Forelimb muscle (tissue), 1 donor: ENCODE data around the gene HIP1R. TPM values are rescaled to one million over a fixed set of nuclear protein-coding genes. Genes with fewer than 3 reads are reported as not detected.

Experiments
- DNase-seq: peaks from one replicate; pipeline ENCODE4 v3.0.0-alpha.2; 2013; ENCODE audit warnings: low read depth
- polyA plus RNA-seq: library from polyadenylated mRNA; unstranded; fragments of 120-200 nt; gene quantifications from one replicate; pipeline ENCODE4 v1.2.1, GENCODE V29; 2013; ENCODE audit not compliant: insufficient read length

The HIP1R gene
- polyA plus RNA-seq, 1 donor, result 7.1 TPM

DNA sequence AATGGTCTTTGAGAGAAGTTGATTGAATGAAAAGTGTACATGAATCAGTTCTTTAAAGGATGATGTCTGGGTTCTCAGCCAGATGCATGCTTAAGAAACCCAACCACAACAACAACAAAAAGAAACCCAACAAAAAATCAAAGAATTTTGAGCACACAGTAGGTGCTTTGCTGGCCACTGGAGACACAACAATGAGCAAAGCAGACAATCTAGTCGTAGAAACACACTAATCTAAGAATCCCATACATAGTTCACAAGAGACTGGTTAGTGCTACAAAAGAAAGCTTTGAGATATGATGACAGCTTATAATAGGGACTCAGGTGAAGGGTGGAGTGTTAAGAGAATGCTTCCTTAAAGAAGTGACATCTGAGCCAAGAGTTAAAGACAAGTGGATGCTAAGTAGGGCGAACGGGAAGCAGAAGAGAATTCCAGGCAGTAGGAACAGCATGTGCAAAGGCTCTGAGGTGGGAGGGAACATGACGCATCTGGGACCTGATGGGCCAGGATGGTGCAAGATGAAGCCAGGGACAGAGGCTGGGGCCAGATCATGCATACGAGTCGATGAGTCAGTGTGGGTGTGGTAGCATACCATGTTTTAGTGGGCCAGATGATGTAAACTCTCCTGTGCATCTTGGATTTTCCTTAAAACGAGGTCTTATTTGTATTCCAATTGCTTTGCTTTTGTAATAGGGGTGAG lies 4.6 kb upstream of the HIP1R start:
- DNase-seq, result no peak

DNA sequence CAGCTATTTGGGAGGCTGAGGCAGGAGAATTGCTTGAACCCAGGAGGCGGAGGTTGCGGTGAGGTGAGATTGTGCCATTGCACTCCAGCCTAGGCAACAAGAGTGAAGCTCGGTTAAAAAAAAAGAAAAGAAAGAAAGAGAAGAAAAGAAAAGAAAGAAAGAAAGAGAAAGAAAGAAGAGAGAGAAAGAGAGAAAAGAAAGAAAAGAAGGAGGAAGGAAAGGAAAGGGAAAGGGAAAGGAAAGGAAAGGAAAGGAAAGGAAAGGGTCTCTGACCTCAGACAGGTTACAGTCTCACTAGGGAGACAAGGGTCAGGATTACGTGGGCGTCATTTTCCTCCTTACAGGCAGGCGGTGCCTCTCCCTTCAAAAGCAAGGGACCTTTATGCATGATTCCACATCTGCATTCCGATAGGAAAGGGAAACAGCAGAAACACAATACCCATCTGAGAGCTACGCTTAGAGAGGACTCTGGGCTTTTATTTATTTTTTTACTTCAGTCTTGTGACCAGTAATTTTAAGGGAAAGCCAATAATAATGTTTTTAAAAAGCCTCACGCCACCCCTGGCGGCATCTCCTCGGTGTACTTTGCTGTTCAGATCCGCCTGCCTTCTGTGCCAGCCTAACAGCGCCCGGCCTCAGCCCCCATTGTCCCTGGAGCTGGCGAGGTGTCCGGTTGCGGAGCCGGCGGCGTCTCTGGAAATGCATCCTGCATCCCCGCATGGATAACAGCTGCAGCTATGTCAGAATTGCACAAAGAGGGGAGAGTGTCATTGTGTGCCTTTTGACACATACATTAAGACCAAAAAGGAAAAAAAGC lies 945 bp upstream of the HIP1R start:
- DNase-seq, result no peak

DNA sequence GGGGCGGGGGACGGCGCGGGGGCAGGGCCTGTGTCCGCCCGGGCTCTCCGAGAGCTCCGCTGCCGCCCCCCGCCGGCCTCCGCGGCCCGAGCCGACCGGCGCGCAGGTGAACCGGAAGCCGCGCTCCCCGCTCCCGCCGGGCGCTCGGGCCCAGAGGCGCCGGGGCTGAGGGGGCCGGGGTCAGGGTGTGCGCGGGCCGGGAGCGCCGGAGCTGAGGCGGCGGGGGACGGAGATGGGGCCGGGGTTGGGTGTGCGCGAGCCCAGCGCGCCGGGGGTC lies 431 bp downstream of the HIP1R start:
- DNase-seq, result no peak

DNA sequence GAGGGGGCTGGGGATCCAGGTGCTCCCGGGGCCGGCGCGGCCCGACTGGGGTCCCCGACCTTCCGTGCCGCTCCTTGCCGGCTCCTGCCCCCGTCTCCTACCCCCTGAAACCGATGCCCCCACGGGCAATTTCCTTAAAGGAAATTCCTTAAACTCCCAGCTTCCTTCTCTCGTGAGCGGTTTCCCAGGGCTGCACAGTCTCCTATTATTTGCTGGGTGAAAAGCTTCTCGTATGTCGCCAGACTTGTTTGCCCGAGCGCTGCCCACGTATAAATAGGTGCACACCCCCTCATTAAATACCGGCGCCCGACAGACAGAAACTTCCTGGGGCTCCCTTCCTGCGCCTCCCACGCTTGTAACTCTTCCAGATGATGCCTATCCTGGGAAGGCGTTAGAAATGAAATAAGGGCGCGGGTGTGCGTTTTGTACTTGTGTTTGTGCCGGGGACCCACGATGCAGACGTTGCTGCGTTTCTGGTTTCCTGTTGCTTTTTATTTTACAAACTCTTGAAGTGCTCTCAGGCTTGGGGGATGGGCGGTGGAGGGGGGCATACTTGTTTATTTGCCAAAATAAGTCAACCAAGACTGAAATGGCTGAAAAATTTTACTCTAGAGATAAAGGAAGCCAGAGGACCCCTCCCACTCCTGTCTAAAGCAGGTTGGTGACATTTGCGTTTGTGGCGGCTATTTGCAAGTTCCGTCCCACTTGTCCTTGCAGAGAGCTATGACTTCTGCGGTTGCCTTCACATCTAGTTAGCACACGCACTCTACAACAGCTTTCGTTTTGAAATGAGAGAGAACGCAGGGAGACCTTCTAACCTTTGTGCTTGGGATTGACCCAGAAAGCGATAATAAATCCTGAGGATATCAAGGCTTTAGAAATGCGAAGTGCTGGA lies 1.0 kb downstream of the HIP1R start:
- no peak for DNase-seq

DNA sequence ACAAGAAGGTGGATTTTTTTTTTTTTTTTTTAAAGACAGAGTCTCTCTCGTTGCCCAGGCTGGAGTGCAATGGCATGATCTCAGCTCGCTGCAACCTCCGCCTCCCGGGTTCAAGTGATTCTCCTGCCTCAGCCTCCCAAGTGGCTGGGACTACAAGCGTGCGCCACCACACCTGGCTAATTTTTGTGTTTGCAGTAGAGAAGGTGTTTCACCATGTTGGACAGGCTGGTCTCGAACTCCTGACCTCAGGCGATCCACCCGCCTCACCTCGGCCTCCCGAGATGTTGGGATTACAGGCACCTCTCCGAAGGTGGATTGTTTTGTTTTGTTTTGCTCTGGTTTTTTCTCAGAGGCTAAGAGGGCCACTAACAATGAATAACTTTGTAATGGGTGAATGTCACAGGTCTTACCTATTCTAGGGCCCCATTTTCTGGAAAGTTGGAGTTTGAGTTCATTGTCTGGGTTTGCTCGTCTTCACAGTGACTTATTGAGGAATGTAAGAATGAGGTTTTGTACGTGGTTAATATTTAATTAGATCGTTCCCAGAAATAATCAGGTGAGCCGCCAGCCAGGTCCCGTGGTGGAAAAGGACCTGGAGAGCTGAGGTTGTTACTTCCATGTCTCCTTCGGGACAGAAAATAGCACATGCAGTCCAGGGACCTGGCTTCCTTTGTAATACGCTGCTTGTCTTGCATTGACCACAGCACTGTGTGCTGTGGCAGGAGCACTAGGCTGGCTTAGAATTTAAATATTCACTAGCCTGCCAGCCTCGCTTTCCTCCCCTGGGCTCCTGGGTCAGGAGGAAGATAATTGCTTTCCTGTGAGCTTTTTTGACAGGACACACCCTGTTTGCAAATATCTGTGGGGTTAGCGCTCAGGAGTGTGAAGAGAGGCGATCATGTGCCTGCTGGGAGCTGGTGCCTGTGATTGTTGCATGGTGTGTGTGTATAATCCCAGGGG lies 2.3 kb downstream of the HIP1R start:
- DNase-seq, result no peak

DNA sequence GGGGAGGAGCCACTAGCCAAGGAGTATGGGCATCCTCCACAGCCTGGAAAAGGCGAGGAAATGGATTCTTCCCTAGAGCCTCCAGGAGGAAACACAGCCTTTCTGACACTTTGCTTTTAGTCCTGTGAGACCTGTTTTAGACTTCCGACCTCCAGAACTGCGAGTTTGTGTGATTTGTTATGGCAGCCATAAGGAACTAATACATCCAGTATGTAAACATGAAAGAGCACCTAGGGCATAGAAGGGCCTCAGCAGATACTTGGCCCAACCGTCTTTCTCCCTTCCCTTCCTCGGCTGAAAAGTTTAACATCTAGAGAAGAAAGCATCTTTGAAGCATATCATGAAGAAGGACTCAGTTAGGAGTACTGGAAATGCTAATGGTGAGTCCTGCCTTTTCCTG lies 3.6 kb downstream of the HIP1R start:
- no peak for DNase-seq

DNA sequence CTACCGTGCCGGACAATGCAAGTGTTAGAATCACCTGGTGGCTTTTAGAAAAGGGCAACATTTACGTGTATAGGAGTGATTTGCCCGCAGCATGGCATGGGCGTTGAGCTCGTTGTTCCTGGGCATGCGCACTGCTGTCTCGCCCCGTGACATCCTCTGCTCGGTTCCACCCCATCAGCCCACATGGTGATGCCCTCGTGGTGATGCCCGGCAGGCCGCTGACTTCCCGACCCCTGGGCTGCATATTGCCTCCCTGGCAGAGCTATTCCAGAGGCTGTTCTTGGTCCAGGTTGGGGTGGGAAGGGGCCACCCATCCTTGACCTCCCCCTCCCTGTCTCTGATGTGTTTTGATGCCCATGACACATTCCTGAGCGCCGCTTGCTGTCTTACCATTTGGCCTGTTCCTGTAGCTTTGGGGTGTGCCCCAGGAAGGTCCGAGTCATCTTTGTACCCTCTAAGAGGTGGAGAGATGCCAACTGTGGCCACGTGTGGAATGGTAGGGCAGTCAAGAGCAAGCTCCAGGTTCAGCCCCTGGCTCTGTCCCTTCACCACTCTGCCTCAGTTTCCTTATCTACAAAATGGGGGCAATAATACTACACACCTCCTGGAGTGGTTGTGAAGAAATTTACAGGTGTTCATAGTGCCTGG lies 4.8 kb downstream of the HIP1R start:
- no peak for DNase-seq

DNA sequence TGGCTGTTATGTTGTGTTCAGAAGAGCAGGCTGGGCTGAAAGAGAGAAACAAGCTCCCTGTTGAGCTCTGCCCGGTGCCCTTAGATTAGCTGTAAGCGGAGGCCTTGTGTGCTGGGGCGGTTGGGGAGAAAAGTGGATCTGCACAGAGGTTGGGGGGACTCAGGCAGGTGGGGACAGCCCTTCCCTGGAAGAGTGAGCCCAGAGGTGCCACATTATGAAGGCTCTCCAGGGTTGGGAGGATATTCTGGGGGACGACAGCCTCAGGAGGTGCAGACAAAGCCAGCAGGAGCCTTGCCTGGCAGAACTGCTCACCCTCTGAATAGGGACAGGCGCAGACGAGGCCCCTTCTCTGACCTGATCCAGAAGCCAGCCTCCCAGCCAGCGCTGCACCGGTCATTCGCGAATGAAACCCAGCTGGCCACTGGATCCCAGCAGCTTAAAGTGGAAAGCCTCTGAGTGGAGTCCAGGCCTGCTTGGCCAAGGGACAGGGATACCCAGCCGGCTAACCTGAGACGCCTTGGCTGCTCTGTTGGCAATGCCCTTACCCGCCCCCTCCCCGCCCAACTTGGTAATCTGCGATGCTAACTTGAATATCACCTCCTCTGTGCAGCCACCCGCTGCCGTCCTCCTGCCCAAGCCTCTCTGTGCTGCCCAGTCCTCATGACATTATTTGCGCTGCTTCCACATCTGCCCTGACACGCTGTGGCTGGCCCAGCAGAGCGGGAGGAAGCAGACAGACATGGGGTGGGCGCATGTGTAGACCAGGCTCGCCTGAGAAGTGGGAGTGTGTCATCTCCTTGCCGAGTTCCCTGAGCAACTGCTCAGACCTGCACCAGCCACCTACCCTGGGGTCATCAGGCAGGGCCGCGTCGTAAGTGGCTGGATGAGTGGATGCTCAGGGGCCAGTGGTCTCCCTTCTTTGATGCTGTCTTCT lies 5.6 kb downstream of the HIP1R start:
- no peak for DNase-seq

DNA sequence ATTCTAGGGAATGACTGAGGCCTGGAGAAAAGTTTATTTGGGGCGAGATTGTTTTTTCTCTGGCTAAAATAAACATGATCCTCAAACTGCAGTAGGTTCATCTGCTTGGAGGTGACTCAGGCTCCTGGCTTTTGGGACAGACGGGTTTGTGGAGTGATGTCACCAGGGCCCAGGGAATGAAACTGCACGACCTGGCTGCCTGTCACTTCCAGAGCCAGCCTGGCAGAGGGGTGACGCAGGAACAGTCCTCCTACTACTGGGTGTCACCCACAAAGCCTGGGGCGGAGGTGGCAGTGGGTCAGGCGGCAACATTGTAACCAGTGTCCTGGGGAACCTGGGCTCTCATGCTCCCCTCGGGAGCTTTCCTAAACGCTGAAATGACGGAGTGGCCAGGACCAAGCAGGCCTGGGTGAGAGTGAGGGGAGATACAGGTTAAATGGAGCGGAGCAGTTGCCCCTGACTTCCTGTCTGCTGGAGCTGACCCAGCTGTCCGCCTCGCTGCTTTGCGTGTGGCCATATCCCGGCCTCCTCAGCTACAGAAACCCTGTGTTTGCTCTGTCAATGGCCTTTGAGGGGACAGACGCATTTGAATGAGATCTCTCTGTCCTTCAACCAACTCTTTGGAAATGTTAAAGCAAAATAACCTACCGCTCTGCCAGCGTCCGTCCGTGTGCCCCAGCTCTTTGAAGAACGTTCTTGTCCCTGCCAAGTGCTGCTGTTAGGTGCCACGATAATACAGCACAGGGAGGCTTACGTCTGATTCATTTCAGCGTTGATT lies 6.5 kb downstream of the HIP1R start:
- no peak for DNase-seq

DNA sequence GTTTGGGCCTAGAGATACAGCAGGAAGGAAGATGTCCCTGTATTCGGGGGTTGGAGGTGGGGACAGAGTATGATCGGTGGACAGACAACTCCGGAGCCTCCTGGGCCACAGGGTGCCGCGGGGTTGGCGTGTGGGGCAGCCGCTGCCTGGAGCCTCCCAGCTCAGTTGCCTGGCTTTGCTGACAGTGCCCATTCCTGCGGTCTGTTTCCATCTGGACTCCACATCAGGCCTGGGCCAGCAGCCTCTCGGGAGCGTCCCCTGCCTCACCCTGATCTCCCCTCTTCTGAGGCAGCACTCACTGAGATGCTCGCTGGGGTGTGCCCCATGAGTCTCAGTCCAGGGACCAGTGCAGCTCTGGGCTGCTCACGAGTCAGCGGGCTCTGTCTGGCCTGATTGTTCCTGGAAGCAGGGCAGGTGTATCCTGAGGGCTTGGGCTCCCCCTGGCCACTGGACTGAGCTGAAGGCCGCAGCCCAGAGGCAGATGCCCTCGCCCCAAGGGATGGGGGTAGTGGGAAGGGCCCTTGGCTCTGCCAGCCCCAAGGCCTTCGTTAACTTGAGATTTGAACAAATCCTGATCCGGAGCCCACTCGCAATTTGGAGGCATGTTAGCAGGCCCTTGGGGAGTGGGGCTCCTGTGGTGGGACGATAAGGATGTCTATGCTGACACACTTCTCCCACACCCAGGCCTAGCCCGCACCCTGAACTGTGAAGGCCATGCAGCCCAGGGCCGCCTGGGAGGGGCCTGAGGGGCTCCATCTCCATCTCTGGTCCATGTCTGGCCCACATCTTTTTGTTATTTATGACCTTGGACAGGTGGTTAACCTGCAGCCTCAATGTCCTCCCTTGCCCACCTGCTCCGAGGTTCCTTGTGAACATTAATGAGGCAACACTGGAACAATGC lies 7.5 kb downstream of the HIP1R start:
- no peak for DNase-seq

DNA sequence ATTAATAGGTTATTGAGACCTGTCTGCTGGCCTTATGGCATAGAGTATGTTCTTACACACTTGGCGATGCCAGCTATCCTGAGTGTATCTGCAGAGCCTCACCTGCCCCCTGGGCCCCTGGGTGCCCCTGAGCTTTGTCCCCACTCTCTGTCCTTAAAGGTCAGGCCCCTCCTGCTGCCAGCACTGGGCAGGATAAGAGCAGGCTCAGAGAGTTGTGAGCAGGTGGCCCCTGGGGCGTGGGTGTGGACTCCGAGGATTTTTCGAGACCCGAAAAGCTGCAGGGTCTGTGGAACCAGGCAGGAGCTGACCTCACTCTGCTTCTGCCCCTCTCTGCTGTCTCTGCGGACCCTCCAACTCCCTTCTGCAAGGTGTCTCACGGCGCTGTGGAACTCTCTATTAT lies 8.2 kb downstream of the HIP1R start:
- no peak for DNase-seq

DNA sequence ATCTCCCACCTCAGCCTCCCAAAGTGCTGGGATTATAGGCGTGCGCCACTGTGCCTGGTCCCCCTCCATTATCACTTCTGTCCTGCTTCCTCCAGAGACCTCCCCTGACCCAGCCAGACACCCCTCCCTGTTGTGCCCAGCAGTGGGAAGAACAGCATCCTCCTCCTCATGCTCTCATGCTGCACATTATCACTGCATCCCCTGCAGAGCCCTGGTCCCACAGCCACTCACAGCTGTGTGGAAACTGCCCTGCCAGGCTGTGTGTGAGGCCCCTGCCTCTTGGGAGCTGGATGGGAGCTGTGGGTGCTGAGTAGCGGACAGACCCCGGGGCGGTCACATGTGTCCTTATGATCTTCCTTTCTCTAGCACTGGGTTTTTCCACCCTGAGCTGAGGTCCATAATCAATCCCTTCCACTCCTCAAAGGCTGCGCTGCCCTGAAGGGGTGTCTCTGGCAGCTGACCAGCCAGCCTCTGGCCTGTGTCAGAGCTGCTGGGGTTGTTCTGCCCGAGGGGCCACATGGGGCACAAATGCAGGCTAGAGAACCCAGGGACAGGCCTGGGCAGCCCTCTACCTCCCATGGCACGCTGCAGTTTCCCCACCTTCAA lies 9.2 kb downstream of the HIP1R start:
- DNase-seq, result no peak

DNA sequence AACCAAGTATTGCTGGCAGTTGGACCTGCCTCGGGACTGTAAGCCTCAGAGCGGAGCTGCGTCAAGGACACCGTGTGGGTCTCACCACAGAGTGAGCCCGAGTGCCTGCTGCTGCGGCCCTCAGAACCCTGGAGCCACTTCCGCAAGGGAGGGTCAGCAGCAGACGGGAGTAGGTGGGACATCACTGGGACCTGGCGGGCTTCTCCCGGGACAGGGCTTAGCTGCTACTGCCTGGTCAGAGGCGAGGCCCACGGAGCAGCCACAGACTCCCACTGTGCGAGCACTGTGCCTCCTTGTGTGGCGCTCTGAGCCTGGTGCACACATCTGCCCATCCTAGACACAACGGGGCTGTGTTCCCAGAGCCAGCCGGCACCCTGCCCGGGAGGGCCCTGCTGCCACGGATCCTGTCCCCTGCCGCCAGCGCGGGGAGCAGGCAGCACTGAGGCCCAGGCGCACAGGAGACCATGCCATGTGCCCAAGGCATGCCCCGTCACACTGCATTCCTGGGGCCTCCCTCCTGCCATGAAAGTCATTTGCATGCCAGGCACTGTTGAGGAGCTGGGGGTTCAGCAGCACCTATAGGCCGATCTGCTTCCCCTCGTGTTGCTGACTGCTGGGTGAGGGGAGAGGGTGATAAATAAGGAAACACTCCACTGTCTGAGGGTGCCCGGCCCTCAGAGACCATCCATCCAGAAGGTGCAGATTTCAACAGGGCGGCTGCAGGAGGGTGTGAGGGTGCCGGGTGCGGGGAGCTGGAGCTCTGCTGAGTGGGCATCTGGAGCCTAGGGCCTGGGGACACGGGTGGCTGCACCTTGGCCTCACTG lies 10.0 kb downstream of the HIP1R start:
- no peak for DNase-seq

DNA sequence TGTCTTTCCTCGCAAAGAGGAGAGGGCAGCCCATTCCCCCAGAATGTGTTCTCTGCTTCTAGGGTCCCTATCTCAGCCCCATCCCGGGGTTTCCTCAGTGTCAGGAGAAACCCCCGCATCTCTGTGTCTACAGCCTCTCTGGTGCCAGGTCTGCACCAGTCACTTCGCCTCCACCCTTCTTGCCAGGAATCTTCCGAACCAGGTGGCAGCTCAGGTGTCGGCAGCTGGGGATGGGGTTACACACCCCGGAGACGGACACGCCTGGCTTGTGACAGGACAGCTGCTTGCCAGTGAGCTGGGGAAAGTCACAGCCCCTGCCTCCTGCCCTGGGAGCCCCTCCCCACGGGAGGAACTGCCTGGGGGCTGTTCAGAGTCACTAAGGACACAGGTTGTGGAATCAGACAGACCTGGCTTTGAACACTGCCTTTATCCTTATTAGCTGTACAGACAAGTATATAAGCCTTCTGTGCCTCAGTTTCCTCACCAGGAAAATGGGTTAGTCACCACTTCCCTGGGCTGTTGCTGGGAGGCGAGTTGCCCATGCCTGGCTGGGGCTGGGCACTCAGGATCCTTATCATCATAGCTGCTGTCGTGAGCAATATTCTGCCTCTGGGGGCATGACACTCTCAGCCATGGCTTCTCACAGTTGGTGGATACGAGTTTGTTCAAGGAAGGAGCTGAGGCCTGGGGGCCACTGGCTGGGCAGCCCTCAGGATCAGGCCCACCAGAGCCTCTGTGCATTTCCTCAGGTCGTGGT lies 10.8 kb downstream of the HIP1R start:
- DNase-seq, result no peak

DNA sequence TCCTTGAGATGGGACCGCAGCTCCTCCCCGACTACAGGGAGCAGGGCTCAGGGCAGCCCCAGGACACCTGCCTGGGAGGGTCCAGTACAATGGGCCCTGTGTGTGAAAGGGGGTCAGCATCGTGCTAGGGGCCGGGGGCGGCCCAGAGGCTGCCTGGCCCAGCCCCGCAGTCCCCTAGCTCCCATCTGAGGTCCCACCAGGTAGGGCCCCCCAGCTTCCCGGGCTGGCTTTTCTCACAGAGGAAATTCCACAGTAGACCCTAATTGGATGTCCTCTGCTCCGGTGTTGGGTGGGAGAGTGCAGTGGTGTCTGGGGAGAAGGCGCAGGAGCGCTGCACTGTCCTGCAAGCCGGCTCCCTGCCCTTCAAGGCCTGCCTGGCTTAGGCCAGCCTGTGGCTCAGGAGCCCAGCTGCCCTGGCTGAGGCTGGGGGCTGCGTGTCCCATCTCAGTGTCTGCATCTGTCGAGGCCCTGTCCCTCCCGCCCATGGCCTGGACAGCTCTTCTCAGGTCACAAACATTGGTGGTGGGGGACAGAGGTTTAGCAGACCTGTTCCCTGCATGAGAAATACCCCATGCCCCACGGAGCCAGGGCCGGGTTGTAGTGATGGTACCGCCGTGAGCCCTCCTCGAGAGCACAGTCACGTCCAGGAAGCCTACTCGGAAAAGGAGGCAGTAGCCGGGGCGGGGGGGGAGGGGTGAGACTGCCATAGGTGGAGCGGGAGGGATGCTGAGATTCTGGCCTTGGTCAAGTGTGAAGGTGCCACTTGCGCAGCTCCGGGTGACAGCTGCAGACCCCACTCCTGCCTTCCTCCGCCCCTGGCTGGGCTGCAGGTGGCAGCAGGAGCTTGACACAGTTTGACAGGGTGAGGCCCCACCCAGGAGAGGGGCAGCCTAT lies 11.6 kb downstream of the HIP1R start:
- DNase-seq, result no peak
